Thyroid gland (tissue), 4 donors: ENCODE results near the gene SUPT7L. TPM values are rescaled to one million over a fixed set of nuclear protein-coding genes. Genes with fewer than 3 reads are reported as not detected.
A peak's percentile ranks its signal among the peaks of the same experiment; 100 is the strongest.
"Not testable (repeated sequence)": the region's sequence is repeated elsewhere in the genome, so short reads cannot be mapped to it uniquely, and the experiment has no call there.

ENCODE experiments used
- DNase-seq, 2 donors: peaks; one replicate each; pipeline ENCODE4 v3.0.0-alpha.2; 2019
- H3K27ac ChIP-seq, 3 donors: fragments of 200-600 bp; sonication (generic); 1 replicate in 2 of 3; 2 replicates in 1 of 3; pipeline ENCODE4 v1.5.1; 2016 to 2019; ENCODE audit warnings: mild to moderate bottlenecking in 1 of 3, moderate library complexity in 1 of 3
- H3K27me3 ChIP-seq: fragments of 200-600 bp; sonication (generic); one replicate; pipeline ENCODE4 v1.5.1; 2019
- H3K36me3 ChIP-seq, 2 donors: fragments of 200-600 bp; sonication (generic); one replicate each; pipeline ENCODE4 v1.5.1; 2016 to 2019
- H3K4me1 ChIP-seq, 2 donors: fragments of 200-600 bp; sonication (generic); one replicate each; pipeline ENCODE4 v1.5.1; 2017 to 2019
- H3K4me3 ChIP-seq, 3 donors: fragments of 200-600 bp; sonication (generic); replicated peaks in 1 of 3; 1 replicate in 2 of 3; 2 replicates in 1 of 3; pipeline ENCODE4 v1.5.1; 2016; ENCODE audit warnings: mild to moderate bottlenecking in 1 of 3
- H3K9me3 ChIP-seq: fragments of 200-600 bp; sonication (generic); one replicate; pipeline ENCODE4 v1.5.1; 2017
- POLR2A ChIP-seq, 2 donors: fragments of 450-650 bp; IDR thresholded peaks; one replicate each; pipeline ENCODE4 v1.6.1; 2017; ENCODE audit warnings: antibody characterized with exemption in 2 of 2, mild to moderate bottlenecking in 2 of 2, moderate library complexity in 1 of 2
- WGBS, 2 donors: methylation state at CpG; one replicate each; pipeline ENCODE4 v1.1.5; 2017; 5-methylcytosine and 5-hydroxymethylcytosine counted together
- intact Hi-C: fragments of 100-400 bp; cut with DNase I; formaldehyde crosslinking; loops from one replicate; pipeline ENCODE4 v1.15.1; 2023
- total RNA-seq, 4 donors: library from RNA; depleted of rRNA; stranded (reverse); fragments of >200 nt; gene quantifications; one replicate each; pipeline ENCODE4 v1.2.3, GENCODE V29; 2016
- TF ChIP-seq, protein P1 (sequence below), 6 experiments: fragments of 200-600 bp in 3 of 6; fragments of 450-650 bp in 3 of 6; sonication (generic) in 3 of 6; IDR thresholded peaks; one replicate each; pipeline ENCODE4 v1.5.1; 2016 to 2019; ENCODE audit warnings: antibody characterized with exemption in 6 of 6, mild to moderate bottlenecking in 2 of 6, inconsistent platforms in 1 of 6, moderate library complexity in 1 of 6

SUPT7L gene
- total RNA-seq, 4 donors from 2014 or later: 24.9 to 38.1 (median 29.6) TPM

DNA sequence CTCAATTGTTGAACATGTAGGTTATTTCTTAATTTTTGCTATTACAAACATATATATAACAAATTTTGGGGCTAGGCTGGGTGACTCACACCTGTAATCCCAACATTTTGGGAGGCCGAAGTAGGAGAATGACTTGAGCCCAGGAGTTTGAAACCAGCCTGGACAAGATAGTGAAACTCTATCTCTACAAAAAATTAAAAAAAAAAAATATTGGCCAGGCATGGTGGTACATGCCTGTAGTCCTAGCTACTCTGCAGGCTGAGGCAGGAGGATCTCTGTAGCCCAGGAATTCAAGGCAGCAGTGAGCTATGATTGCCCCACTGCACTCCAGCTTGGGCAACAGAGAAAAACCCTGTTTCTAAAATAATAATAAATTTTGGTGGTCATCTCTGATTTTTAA, 23.8 kb upstream of the SUPT7L start:
- H3K9me3 ChIP-seq: no peaks in the 10 kb centered on the region
- peaks cover 26 to 34% of the 10 kb centered on the region in 2 donors for H3K36me3 ChIP-seq
- intact Hi-C loops: no loop called here
- H3K27ac ChIP-seq: no peak overlapping the region
- no peaks in the 10 kb centered on the region for H3K27me3 ChIP-seq
- no peak for DNase-seq
- TF ChIP-seq POLR2A (IDR thresholded peaks at IDR 0.05): no peak
- TF ChIP-seq, protein P1, sequence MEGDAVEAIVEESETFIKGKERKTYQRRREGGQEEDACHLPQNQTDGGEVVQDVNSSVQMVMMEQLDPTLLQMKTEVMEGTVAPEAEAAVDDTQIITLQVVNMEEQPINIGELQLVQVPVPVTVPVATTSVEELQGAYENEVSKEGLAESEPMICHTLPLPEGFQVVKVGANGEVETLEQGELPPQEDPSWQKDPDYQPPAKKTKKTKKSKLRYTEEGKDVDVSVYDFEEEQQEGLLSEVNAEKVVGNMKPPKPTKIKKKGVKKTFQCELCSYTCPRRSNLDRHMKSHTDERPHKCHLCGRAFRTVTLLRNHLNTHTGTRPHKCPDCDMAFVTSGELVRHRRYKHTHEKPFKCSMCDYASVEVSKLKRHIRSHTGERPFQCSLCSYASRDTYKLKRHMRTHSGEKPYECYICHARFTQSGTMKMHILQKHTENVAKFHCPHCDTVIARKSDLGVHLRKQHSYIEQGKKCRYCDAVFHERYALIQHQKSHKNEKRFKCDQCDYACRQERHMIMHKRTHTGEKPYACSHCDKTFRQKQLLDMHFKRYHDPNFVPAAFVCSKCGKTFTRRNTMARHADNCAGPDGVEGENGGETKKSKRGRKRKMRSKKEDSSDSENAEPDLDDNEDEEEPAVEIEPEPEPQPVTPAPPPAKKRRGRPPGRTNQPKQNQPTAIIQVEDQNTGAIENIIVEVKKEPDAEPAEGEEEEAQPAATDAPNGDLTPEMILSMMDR (IDR thresholded peaks at IDR 0.05): no peak
- WGBS, 2 donors: 98 to 100% methylated on average over 1 of the region's 1 CpG
- H3K4me1 ChIP-seq: no peaks in the 10 kb centered on the region
- H3K4me3 ChIP-seq: no peak overlapping the region

DNA sequence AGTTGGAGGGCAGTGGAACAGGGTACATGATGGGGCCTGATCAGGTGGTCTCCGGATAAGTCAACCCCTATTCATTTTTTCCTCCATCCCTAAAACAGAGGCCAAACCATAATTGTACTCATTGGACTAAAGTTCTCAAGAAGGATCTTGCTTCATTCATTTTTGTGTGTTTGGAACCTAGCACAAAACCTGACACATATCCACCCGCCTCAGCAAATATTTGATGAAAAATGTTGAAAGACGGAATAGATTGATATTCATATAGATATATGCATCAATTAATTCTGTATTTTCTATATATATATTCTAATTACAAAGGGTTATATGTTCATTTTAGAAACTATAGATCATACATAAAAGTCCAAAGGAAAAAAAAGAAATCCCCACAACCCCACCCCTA, 22.2 kb upstream of the SUPT7L start:
- H3K9me3 ChIP-seq: no peaks in the 10 kb centered on the region
- no peak for DNase-seq
- WGBS, 2 donors: 97 to 99% methylated on average over 3 of the region's 3 CpGs
- TF ChIP-seq POLR2A (IDR thresholded peaks at IDR 0.05): no peak
- TF ChIP-seq, protein P1 (IDR thresholded peaks at IDR 0.05): no peak
- H3K36me3 ChIP-seq: peaks cover 26 to 34% of the 10 kb centered on the region in 2 donors
- no peaks in the 10 kb centered on the region for H3K4me1 ChIP-seq
- no peaks in the 10 kb centered on the region for H3K27me3 ChIP-seq
- intact Hi-C loops: no loop called here
- H3K4me3 ChIP-seq: no peak overlapping the region
- no peak overlapping the region for H3K27ac ChIP-seq

DNA sequence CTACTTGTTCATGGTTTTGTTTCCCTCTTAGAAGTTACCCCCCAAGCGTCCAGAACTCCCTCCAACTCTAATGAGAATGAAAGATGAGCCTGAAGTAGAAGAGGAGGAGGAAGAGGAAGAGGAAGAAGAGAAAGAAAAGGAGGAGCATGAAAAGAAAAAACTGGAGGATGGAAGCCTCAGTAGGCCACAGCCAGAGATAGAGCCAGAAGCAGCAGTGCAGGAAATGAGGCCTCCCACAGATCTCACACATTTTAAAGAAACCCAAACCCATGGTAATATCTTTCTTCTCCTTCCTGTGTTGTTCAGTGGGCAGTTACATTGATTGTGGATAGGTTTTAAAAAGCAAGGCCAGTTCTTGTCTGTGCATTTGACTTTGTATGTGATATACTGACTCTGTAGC, 21.6 kb upstream of the SUPT7L start:
- H3K9me3 ChIP-seq, H3K27me3 ChIP-seq, H3K4me3 ChIP-seq, intact Hi-C loops, DNase-seq, H3K27ac ChIP-seq, H3K4me1 ChIP-seq: not testable (repeated sequence)
- WGBS, 2 donors: 83 to 86% methylated on average over 1 of the region's 1 CpG
- H3K36me3 ChIP-seq: peaks cover 26 to 36% of the 10 kb centered on the region in 2 donors

DNA sequence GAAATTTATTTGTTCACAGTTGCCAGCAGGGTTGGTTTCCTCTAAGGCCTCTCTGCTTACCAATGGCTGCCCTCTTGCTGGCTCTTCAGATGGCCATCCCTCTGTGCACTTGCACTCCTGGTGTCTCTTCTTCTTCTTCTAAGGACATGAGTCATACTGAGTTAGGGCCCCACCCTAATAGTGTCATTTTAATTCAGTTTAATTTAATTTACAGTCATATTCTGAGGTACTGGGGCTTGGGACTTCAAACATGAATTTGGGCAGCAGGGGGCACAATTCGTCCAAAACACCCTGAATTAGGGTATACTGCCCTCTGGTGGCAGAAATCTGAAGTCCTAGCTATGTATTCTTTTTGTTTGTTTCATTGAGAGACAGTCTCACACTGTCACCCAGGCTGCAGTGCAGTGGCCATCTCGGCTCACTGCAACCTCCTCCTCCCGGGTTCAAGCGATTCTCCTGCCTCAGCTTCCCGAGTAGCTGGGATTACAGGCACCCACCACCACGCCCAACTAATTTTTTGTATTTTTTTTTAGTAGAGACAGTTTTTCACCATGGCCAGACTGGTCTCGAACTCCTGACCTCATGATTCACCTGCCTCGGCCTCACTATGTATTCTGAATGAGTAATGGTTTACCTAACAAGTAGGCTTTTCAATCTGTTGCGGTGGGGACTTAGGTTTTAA, 20.1 kb upstream of the SUPT7L start:
- no peaks in the 10 kb centered on the region for H3K27me3 ChIP-seq
- 42 to 46% methylated on average over 9 of the region's 9 CpGs for WGBS, 2 donors
- peaks cover 26 to 38% of the 10 kb centered on the region in 2 donors for H3K36me3 ChIP-seq
- H3K4me3 ChIP-seq: no peak overlapping the region
- H3K4me1 ChIP-seq: no peaks in the 10 kb centered on the region
- peak; percentile 79 to 83 for DNase-seq
- H3K9me3 ChIP-seq: no peaks in the 10 kb centered on the region
- intact Hi-C loops: no loop called here
- H3K27ac ChIP-seq: no peak overlapping the region
- TF ChIP-seq, protein P1 (IDR thresholded peaks at IDR 0.05): peak in 5 of 6 experiments; percentile 96 to 99 (median 97)
- TF ChIP-seq POLR2A (IDR thresholded peaks at IDR 0.05): no peak

DNA sequence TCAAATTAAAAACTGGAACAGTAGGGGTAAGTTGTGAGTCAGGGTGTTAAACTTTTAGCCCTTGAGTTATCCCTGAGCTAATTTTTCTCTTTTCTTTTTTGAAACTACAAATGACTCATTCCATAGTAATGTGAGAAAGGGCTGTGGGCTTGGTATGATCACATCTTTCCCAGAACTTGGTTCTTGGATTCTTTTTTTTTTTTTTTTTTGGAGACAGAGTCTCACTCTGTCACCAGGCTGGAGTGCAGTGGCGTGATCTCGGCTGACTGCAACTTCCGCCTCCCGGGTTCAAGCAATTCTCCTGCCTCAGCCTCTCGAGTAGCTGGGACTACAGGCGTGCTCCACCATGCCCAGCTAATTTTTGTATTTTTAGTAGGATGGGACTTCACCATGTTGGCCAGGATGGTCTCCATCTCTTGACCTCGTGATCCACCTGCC, 18.9 kb upstream of the SUPT7L start:
- H3K27me3 ChIP-seq, H3K4me1 ChIP-seq, intact Hi-C loops, H3K4me3 ChIP-seq, H3K27ac ChIP-seq, DNase-seq, H3K9me3 ChIP-seq: not testable (repeated sequence)
- WGBS, 2 donors: 90 to 93% methylated on average over 7 of the region's 7 CpGs
- H3K36me3 ChIP-seq: peaks cover 28 to 37% of the 10 kb centered on the region in 2 donors

DNA sequence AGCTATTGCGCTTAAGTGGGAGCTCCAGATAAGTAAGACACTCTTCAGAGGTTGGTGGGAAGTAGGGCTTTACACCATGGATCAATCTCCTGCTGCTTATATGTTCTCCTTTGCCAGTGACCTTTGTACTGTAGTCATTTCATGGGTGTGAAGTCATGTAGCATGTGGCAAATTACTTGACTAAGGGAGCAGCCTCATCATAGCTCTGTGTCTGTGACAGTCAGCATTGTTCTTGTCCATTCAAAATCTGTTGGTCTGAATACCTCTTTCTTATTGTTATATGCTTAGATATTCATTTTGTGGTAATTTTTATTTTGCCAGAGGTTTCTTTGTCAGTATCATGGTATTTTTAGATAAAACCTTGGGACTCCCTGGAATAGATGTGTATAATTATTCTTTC, 18.4 kb upstream of the SUPT7L start:
- Histone ChIP-seq H3K36me3 (peaks cover 33% of the 10 kb centered on the region in 2 donors), H3K9me3 (no peaks in the 10 kb centered on the region), H3K4me3 (no peak overlapping the region), H3K27me3 (no peaks in the 10 kb centered on the region), H3K27ac (no peak overlapping the region), H3K4me1 (no peaks in the 10 kb centered on the region)
- 87 to 96% methylated on average over 1 of the region's 1 CpG for WGBS, 2 donors
- intact Hi-C loops: no loop called here
- DNase-seq: no peak
- TF ChIP-seq, protein P1 (IDR thresholded peaks at IDR 0.05): no peak
- no peak for TF ChIP-seq POLR2A (IDR thresholded peaks at IDR 0.05)
